PC-3 (cell line): ENCODE results near the gene ZNF777. TPM values are rescaled to one million over a fixed set of nuclear protein-coding genes. Genes with fewer than 3 reads are reported as not detected.

ENCODE experiments used
- ATAC-seq: fragments of 200-7000 bp; cut with Tn5 transposase; 2 replicates; pipeline ENCODE4 v1.9.1; 2020; ENCODE audit warnings: mild to moderate bottlenecking, moderate library complexity
- BruUV-seq: library from RNA; stranded (reverse); fragments of 400-500 nt; replicated peaks from 2 replicates; lab custom pipeline; 2021; lab: Mats Ljungman, UMichigan
- CTCF ChIA-PET: fragments of 300-600 bp; sonication (Branson Sonifier 250); formaldehyde crosslinking; loops from one replicate; lab custom pipeline; 2022; ENCODE audit warnings: antibody characterized with exemption; lab: Charles Lee
- POLR2A ChIA-PET: fragments of 300-600 bp; sonication (Branson Sonifier 250); formaldehyde crosslinking; loops from one replicate; lab custom pipeline; 2022; ENCODE audit warnings: antibody characterized with exemption; ENCODE audit not compliant: unreplicated experiment; lab: Charles Lee
- DNase-seq: peaks from one replicate; pipeline ENCODE4 v3.0.0-alpha.2; 2015
- H2AFZ ChIP-seq: fragments of 300-600 bp; sonication (generic); 2 replicates; pipeline ENCODE4 v1.6.0; 2016; ENCODE audit warnings: antibody characterized with exemption, low read length
- H3F3A ChIP-seq: fragments of 300-600 bp; sonication (generic); one replicate; pipeline ENCODE4 v1.6.0; 2017; ENCODE audit warnings: antibody characterized with exemption, low read length, control low read depth, mild to moderate bottlenecking; ENCODE audit not compliant: unreplicated experiment
- H3K27ac ChIP-seq: fragments of 300-600 bp; sonication (generic); 2 replicates; pipeline ENCODE4 v1.5.1; 2016; ENCODE audit warnings: mild to moderate bottlenecking, low read length
- H3K27me3 ChIP-seq: fragments of 300-600 bp; sonication (generic); 2 replicates; pipeline ENCODE4 v1.6.1; 2016; ENCODE audit warnings: low read length, mixed read lengths
- H3K36me3 ChIP-seq: fragments of 300-600 bp; sonication (generic); 2 replicates; pipeline ENCODE4 v1.6.1; 2016; ENCODE audit warnings: low read depth, mixed run types, low read length, mixed read lengths
- H3K4me1 ChIP-seq: fragments of 300-600 bp; sonication (generic); 2 replicates; pipeline ENCODE4 v1.5.1; 2016; ENCODE audit warnings: low read length; ENCODE audit not compliant: insufficient read depth
- H3K4me2 ChIP-seq: fragments of 300-600 bp; sonication (generic); 2 replicates; pipeline ENCODE4 v1.6.0; 2016; ENCODE audit warnings: low read length
- H3K4me3 ChIP-seq: fragments of 300-600 bp; sonication (generic); 2 replicates; pipeline ENCODE4 v1.5.1; 2016; ENCODE audit warnings: mild to moderate bottlenecking, low read length, mixed read lengths
- H3K79me2 ChIP-seq: fragments of 300-600 bp; sonication (generic); 2 replicates; pipeline ENCODE4 v1.6.1; 2017; ENCODE audit warnings: low read length, mixed read lengths
- H3K9ac ChIP-seq: fragments of 300-600 bp; sonication (generic); 2 replicates; pipeline ENCODE4 v1.6.0; 2016; ENCODE audit warnings: mild to moderate bottlenecking, low read length
- H3K9me2 ChIP-seq: fragments of 300-600 bp; sonication (generic); replicated peaks from 2 replicates; pipeline ENCODE4 v1.6.1; 2016; ENCODE audit warnings: mixed run types, low read length, mixed read lengths
- H3K9me3 ChIP-seq: fragments of 300-600 bp; sonication (generic); 2 replicates; pipeline ENCODE4 v1.6.1; 2016; ENCODE audit warnings: low read length, mixed read lengths
- H4K20me1 ChIP-seq: fragments of 300-600 bp; sonication (generic); 2 replicates; pipeline ENCODE4 v1.6.1; 2016; ENCODE audit warnings: low read length, mixed read lengths
- EZH2 ChIP-seq: fragments of 300-600 bp; sonication (generic); IDR thresholded peaks from one replicate; pipeline ENCODE4 v1.6.1; 2017; ENCODE audit warnings: antibody characterized with exemption, mild to moderate bottlenecking, low read length; ENCODE audit not compliant: unreplicated experiment
- EZH2phosphoT487 ChIP-seq: fragments of 300-600 bp; sonication (generic); IDR thresholded peaks from 2 replicates; pipeline ENCODE4 v1.6.1; 2018; ENCODE audit warnings: mild to moderate bottlenecking, antibody characterized with exemption, low read length, borderline replicate concordance
- intact Hi-C: fragments of 100-400 bp; cut with micrococcal nuclease; formaldehyde crosslinking; loops from 2 replicates; pipeline ENCODE4 v1.9.0; 2023
- total RNA-seq: library from RNA; depleted of rRNA; stranded (reverse); fragments of >200 nt; gene quantifications from 2 replicates; pipeline ENCODE4 v1.2.3, GENCODE V29; 2014
- TF ChIP-seq, protein P1 (sequence below): fragments of 300-600 bp; sonication (generic); conservative IDR thresholded peaks from 2 replicates; pipeline ENCODE4 v1.5.1; 2017; ENCODE audit warnings: antibody characterized with exemption, low read depth, mild to moderate bottlenecking, low read length

Gene ZNF777
- total RNA-seq, 1 experiment from 2014 or later, result 9.9 TPM

DNA sequence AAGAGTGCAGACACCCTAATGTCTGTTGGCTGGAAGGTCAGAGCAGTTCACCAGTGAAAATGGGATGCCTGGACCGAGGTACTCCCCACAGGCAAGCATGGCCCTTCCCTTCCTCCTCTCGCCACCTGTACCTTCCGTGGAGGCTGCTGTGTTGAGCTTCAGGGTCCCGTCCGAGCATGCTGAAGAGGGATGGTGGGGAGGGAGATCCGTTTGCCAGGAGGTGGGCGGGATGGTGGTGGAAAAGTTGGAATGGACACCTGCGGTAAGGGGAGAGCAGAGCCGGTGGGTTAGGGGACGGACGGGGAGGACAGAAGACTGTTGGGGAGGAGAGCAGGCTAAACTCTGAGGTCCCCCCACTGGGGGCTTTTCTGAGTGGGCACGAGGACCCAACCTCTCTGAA is 15.9 kb upstream of the ZNF777 start:
- H3K9ac ChIP-seq, result no peak overlapping the region
- DNase-seq (no peak), ATAC-seq (no peak)
- no peak overlapping the region for H2AFZ ChIP-seq
- no peaks in the 10 kb centered on the region for H3K27me3 ChIP-seq
- no peaks in the 10 kb centered on the region for H3K79me2 ChIP-seq
- H3K36me3 ChIP-seq, result peaks cover 23% of the 10 kb centered on the region; the same call in 1 of the 2 replicates
- no peaks in the 10 kb centered on the region for H3K4me1 ChIP-seq
- H3K4me2 ChIP-seq, result no peak overlapping the region
- no peaks in the 10 kb centered on the region for H4K20me1 ChIP-seq
- no peaks in the 10 kb centered on the region for H3K9me3 ChIP-seq
- no TSS peak for BruUV-seq
- intact Hi-C loops, result no loop called here
- H3K27ac ChIP-seq, result no peak overlapping the region
- H3K9me2 ChIP-seq, result no peaks in the 10 kb centered on the region
- CTCF ChIA-PET, result no interaction called here
- POLR2A ChIA-PET, result no interaction called here
- no peak overlapping the region for H3K4me3 ChIP-seq
- no peaks in the 10 kb centered on the region for H3F3A ChIP-seq
- TF ChIP-seq EZH2phosphoT487 (no peak), EZH2 (no peak)
- TF ChIP-seq, protein P1, sequence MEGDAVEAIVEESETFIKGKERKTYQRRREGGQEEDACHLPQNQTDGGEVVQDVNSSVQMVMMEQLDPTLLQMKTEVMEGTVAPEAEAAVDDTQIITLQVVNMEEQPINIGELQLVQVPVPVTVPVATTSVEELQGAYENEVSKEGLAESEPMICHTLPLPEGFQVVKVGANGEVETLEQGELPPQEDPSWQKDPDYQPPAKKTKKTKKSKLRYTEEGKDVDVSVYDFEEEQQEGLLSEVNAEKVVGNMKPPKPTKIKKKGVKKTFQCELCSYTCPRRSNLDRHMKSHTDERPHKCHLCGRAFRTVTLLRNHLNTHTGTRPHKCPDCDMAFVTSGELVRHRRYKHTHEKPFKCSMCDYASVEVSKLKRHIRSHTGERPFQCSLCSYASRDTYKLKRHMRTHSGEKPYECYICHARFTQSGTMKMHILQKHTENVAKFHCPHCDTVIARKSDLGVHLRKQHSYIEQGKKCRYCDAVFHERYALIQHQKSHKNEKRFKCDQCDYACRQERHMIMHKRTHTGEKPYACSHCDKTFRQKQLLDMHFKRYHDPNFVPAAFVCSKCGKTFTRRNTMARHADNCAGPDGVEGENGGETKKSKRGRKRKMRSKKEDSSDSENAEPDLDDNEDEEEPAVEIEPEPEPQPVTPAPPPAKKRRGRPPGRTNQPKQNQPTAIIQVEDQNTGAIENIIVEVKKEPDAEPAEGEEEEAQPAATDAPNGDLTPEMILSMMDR, result no peak

DNA sequence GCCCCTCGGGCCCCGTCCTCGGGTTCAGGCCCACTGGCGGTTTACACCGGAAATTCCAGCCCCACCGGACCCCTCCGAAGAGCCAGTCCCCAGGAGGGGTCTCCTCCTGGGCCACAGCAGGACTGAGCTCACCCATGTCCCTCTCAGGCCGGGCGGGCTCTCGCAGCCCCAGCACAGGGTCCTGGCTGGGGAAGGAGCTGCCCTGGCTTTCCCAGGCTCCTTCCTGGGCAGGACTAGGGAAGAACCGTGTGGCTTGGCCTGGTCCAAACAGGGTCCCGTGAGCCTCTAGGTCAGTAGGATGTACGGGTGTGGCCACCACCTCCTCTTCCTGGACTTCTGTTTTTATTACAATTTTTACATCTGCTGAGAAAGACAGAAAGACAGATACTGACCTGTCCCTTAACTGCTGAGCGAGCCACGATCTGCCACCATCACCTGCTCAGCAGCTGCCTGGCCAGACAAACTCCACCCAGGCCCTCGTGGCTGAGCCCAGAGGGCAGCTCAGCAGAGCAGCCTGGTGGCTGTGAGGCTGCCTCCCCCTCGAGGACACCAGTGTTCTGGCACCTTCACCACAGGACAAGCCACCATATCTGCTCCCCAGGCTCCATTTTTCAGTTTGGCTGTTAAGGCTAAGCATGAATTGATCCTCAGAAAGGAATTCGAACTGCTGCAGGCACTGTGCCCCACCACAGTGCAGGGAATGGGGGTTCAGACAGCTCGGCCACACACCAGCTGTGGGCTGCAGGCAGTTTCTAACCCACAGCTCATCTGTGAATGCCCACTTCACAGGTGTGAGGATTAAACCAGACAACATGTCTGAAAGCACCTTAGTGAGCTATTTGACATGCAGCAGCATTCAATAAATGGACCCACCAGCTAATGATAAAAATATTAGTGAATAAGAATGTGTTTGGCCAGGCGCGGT is 14.5 kb upstream of the ZNF777 start:
- H2AFZ ChIP-seq, result no peak overlapping the region
- H3K4me1 ChIP-seq, result no peaks in the 10 kb centered on the region
- no peaks in the 10 kb centered on the region for H3F3A ChIP-seq
- H3K9me3 ChIP-seq, result no peaks in the 10 kb centered on the region
- ATAC-seq, result no peak
- H3K9ac ChIP-seq, result no peak overlapping the region
- no peaks in the 10 kb centered on the region for H4K20me1 ChIP-seq
- BruUV-seq, result no TSS peak
- peaks cover 23% of the 10 kb centered on the region; the same call in 1 of the 2 replicates for H3K36me3 ChIP-seq
- no peak overlapping the region for H3K4me2 ChIP-seq
- no peaks in the 10 kb centered on the region for H3K27me3 ChIP-seq
- TF ChIP-seq, protein P1, result no peak
- no peak for TF ChIP-seq EZH2phosphoT487
- TF ChIP-seq EZH2, result no peak
- intact Hi-C loops, result no loop called here
- H3K27ac ChIP-seq, result no peak overlapping the region
- POLR2A ChIA-PET, result no interaction called here
- H3K79me2 ChIP-seq, result no peaks in the 10 kb centered on the region
- H3K9me2 ChIP-seq, result no peaks in the 10 kb centered on the region
- H3K4me3 ChIP-seq, result no peak overlapping the region
- CTCF ChIA-PET, result no interaction called here
- DNase-seq, result no peak
